DMS79 treated with DMSO at 0.1 percent for 48 hours (cell line): Measurements from ENCODE around the gene CNTROB.

Experiments used
- DNase-seq: peaks from one replicate; lab custom pipeline; 2025; lab: John Stamatoyannopoulos, UW

CNTROB gene

GRCh38 chr17:7984904-7985303, 52.9 kb downstream of the CNTROB start:
- no peak for DNase-seq

GRCh38 chr17:7987112-7987893, 55.3 kb downstream of the CNTROB start:
- no peak for DNase-seq

- peak; percentile 71 for DNase-seq
Observed at GRCh38 chr17:7988750-7989178, 56.8 kb downstream of the CNTROB start.

- DNase-seq = peak; percentile 72
Observed at GRCh38 chr17:7989781-7990655, 58.0 kb downstream of the CNTROB start.

GRCh38 chr17:7992516-7992915, 60.5 kb downstream of the CNTROB start:
- no peak for DNase-seq

- DNase-seq = no peak
Observed at GRCh38 chr17:7992924-7993323, 60.9 kb downstream of the CNTROB start.

GRCh38 chr17:7993972-7994589, 62.1 kb downstream of the CNTROB start:
- no peak for DNase-seq

GRCh38 chr17:7995724-7996123, 63.7 kb downstream of the CNTROB start:
- no peak for DNase-seq

- DNase-seq = no peak
Observed at GRCh38 chr17:7997186-7997585, 65.2 kb downstream of the CNTROB start.
